SHP77 treated with DMSO at 0.1 percent for 48 hours (cell line): Measurements from ENCODE around the gene TMX4.
"Not testable (repeated sequence)": the region's sequence is repeated elsewhere in the genome, so short reads cannot be mapped to it uniquely, and the experiment has no call there.

ENCODE experiments used
- DNase-seq: peaks from one replicate; lab custom pipeline; 2025; lab: John Stamatoyannopoulos, UW

TMX4 gene

GRCh38 chr20:8019246-8019997, at the start of gene TMX4:
Gene TMX4 (minus strand): TSS chr20:8019761. CDS start chr20:8019613, 148 bp downstream.
- DNase-seq, result peak; percentile 98

GRCh38 chr20:8067082-8067481, 47.5 kb upstream of the TMX4 start:
- DNase-seq, result no peak

- no peak for DNase-seq
Measured at GRCh38 chr20:8066662-8067061, 47.1 kb upstream of the TMX4 start.

- no peak for DNase-seq
Measured at GRCh38 chr20:8065691-8066090, 46.1 kb upstream of the TMX4 start.

GRCh38 chr20:8062756-8063155, 43.2 kb upstream of the TMX4 start:
- no peak for DNase-seq

GRCh38 chr20:8061861-8062518, 42.4 kb upstream of the TMX4 start:
- DNase-seq, result no peak

GRCh38 chr20:8060977-8061376, 41.4 kb upstream of the TMX4 start:
- DNase-seq, result no peak

- peak; percentile 80 for DNase-seq
Measured at GRCh38 chr20:8057871-8058270, 38.3 kb upstream of the TMX4 start.

GRCh38 chr20:8055096-8055495, 35.5 kb upstream of the TMX4 start:
- no peak for DNase-seq

- no peak for DNase-seq
Measured at GRCh38 chr20:8050157-8050837, 30.7 kb upstream of the TMX4 start.

- DNase-seq, result no peak
Measured at GRCh38 chr20:8049310-8049709, 29.7 kb upstream of the TMX4 start.

GRCh38 chr20:8045946-8046345, 26.4 kb upstream of the TMX4 start:
- no peak for DNase-seq

GRCh38 chr20:8043687-8044282, 24.2 kb upstream of the TMX4 start:
- peak; percentile 69 for DNase-seq

- DNase-seq, result no peak
Measured at GRCh38 chr20:8039042-8039441, 19.5 kb upstream of the TMX4 start.

GRCh38 chr20:8036771-8037170, 17.2 kb upstream of the TMX4 start:
- DNase-seq, result no peak

- no peak for DNase-seq
Measured at GRCh38 chr20:8033151-8033841, 13.7 kb upstream of the TMX4 start.

GRCh38 chr20:8032499-8032898, 12.9 kb upstream of the TMX4 start:
- DNase-seq, result no peak

GRCh38 chr20:8031539-8031938, 12.0 kb upstream of the TMX4 start:
- not testable (repeated sequence) for DNase-seq

GRCh38 chr20:8021541-8022269, 2.1 kb upstream of the TMX4 start:
- DNase-seq, result no peak

- DNase-seq, result no peak
Measured at GRCh38 chr20:8020314-8021079, 936 bp upstream of the TMX4 start.

GRCh38 chr20:8019998-8020247, 362 bp upstream of the TMX4 start:
- DNase-seq, result no peak
